Peyer's patch (tissue), 4 donors: ENCODE data around the gene POTEC.
"Not testable (repeated sequence)": the region's sequence is repeated elsewhere in the genome, so short reads cannot be mapped to it uniquely, and the experiment has no call there.

Source experiments
- POLR2A ChIP-seq, 2 donors: fragments of 450-650 bp; IDR thresholded peaks; one replicate each; pipeline ENCODE4 v1.5.1; 2017; ENCODE audit warnings: antibody characterized with exemption in 2 of 2, mild to moderate bottlenecking in 2 of 2, moderate library complexity in 2 of 2
- TF ChIP-seq, protein P1 (sequence below), 6 experiments: fragments of 450-650 bp in 4 of 6; fragments of 200-600 bp in 2 of 6; sonication (generic) in 1 of 6; IDR thresholded peaks; one replicate each; pipeline ENCODE4 v1.5.1; 2017 to 2019; ENCODE audit warnings: antibody characterized with exemption in 6 of 6, mild to moderate bottlenecking in 3 of 6, moderate library complexity in 1 of 6

DNA sequence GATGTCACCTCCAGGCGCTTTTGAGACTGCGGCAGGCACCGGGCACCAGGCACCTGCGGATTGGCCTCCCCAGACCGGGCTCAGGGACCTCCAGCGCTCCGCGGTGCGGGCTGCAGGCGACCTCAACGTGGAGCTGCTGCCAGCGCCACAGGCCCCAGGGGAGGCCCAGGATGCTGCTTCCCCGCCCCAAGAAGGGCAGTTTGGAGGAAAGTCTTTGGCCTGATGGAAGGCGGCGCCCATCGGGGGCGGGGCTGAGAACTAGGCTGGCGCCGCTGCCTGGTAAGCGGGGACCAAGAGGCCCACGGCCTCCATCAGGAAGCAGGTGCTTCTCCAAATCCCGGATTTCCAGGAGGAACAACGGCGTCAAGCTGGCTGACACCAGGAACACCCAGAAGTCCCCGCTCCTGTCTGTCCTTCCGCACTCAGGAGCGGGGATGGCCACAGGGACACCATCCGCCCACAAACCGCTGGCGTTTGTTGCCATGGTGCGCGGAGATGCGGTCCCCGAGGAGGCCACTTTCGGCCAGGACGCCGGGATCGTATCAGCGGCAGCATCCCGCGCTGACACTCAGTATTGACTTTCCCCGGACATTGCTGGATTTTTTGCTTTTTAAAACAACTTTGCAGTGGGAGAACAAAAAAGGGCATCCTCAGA lies 56.3 kb downstream of the POTEC start:
- TF ChIP-seq POLR2A (IDR thresholded peaks at IDR 0.05): not testable (repeated sequence)
- TF ChIP-seq, protein P1, sequence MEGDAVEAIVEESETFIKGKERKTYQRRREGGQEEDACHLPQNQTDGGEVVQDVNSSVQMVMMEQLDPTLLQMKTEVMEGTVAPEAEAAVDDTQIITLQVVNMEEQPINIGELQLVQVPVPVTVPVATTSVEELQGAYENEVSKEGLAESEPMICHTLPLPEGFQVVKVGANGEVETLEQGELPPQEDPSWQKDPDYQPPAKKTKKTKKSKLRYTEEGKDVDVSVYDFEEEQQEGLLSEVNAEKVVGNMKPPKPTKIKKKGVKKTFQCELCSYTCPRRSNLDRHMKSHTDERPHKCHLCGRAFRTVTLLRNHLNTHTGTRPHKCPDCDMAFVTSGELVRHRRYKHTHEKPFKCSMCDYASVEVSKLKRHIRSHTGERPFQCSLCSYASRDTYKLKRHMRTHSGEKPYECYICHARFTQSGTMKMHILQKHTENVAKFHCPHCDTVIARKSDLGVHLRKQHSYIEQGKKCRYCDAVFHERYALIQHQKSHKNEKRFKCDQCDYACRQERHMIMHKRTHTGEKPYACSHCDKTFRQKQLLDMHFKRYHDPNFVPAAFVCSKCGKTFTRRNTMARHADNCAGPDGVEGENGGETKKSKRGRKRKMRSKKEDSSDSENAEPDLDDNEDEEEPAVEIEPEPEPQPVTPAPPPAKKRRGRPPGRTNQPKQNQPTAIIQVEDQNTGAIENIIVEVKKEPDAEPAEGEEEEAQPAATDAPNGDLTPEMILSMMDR (IDR thresholded peaks at IDR 0.05): not testable (repeated sequence)
